HG03135 (cell line): ENCODE measurements around the gene TERT.
"Not testable (repeated sequence)": the region's sequence is repeated elsewhere in the genome, so short reads cannot be mapped to it uniquely, and the experiment has no call there.

Source experiments
- ATAC-seq: cut with Tn5 transposase; IDR thresholded peaks from one replicate; pipeline ENCODE4 v1.9.1; 2021; ENCODE audit warnings: mild to moderate bottlenecking, moderate library complexity; ENCODE audit not compliant: unreplicated experiment

TERT gene

DNA sequence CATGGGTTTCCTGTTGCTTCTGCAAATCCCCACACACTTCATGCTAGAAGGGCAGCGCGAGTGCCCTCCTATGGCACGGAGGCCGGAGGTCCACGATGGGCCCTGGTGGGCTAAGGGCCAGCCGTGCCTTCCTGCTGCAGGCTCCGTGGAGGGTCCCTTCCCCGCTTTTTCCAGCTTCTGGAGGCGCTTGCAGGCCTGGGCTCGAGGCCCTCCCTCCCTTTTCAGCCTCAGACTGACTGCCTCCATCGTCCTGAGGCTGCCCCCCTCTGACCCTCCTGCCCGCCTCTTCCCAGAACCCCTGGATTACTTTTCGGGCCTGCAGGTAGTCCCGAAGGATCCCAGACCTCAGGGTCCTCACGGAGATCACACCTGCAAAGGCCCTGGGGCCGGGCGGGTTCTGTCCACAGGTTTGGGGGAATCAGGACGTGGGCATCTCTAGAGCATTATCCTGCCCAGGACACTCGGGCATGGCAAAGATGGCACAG is 3.2 kb upstream of the TERT start:
- ATAC-seq = no peak

DNA sequence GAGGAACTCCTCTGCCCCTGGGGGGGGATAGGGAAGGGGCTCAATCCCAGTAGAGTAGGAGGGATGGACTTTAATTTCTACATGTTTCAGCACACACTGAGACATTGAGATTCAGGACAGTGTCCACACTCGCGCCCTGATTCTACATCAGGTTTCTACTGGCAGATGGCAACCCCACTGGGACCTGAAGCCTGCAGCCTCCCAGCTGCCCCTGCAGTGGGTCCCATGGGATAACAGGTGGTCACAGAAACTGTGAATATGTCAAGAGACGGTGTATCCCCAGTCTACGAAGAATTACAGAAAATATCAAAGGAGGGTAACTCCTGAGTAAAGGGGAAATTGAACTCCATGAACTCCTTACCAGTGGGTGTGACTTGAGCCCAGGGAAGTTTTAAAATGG is 2.4 kb upstream of the TERT start:
- no peak for ATAC-seq

DNA sequence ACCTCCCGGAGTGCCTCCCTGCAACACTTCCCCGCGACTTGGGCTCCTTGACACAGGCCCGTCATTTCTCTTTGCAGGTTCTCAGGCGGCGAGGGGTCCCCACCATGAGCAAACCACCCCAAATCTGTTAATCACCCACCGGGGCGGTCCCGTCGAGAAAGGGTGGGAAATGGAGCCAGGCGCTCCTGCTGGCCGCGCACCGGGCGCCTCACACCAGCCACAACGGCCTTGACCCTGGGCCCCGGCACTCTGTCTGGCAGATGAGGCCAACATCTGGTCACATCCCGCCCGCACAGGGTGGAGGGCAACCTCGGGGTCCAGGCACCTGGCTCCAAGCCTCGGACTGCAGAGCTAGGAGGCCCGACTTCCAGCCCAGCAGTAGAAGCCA is 776 bp upstream of the TERT start:
- ATAC-seq = no peak

DNA sequence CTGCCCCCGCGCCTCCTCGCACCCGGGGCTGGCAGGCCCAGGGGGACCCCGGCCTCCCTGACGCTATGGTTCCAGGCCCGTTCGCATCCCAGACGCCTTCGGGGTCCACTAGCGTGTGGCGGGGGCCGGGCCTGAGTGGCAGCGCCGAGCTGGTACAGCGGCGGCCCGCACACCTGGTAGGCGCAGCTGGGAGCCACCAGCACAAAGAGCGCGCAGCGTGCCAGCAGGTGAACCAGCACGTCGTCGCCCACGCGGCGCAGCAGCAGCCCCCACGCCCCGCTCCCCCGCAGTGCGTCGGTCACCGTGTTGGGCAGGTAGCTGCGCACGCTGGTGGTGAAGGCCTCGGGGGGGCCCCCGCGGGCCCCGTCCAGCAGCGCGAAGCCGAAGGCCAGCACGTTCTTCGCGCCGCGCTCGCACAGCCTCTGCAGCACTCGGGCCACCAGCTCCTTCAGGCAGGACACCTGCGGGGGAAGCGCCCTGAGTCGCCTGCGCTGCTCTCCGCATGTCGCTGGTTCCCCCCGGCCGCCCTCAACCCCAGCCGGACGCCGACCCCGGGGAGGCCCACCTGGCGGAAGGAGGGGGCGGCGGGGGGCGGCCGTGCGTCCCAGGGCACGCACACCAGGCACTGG is 548 bp downstream of the TERT start:
- ATAC-seq = no peak

DNA sequence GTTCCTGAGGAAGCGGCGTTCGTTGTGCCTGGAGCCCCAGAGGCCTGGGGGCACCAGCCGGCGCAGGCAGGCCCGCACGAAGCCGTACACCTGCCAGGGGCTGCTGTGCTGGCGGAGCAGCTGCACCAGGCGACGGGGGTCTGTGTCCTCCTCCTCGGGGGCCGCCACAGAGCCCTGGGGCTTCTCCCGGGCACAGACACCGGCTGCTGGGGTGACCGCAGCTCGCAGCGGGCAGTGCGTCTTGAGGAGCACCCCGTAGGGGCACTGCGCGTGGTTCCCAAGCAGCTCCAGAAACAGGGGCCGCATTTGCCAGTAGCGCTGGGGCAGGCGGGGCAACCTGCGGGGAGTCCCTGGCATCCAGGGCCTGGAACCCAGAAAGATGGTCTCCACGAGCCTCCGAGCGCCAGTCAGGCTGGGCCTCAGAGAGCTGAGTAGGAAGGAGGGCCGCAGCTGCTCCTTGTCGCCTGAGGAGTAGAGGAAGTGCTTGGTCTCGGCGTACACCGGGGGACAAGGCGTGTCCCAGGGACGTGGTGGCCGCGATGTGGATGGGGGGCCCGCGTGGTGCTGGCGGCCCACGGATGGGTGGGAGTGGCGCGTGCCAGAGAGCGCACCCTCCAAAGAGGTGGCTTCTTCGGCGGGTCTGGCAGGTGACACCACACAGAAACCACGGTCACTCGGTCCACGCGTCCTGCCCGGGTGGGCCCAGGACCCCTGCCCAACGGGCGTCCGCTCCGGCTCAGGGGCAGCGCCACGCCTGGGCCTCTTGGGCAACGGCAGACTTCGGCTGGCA is 1.3 kb downstream of the TERT start:
- ATAC-seq = no peak

DNA sequence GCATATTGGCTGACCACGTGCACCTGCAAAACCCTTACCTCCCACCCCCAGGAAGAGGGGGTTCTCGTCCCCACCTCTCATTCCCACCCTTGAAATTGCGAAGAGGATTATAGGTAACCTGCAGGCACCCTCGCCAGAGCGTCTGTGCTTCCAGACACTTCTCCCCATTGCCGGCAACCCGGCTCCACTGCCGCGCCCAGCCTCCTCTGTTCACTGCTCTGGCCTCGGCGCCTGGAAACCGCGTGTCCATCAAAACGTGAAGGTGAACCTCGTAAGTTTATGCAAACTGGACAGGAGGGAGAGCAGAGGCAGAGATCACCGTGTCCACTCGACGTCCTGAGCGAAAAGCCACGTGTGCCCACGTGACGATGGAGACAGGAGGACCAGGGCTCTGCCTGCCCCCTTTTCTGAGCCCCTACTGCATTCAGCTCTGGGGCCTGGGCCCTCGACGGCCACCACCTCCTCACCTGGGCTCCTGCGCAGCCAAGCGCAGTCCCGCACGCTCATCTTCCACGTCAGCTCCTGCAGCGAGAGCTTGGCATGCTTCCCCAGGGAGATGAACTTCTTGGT is 1.9 kb downstream of the TERT start:
- no peak for ATAC-seq

DNA sequence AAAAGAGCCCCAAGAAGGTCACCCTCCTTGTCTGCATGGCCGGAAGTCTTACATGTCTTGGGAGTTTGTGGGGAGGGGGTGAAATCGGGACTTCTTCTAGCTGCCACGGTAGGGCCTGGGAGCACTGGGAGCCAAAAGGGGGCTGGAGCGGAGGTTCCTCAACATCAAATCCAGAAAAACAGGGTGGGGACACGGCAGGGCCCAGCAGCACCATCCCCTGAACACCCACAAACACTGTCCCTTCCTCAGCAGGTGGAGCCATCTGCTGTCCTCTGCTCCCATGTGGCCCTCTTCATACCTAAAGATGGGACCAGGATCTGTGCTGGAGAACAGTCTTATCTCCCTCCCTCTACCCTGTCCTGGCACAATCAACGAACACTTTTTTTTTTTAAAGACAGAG is 2.7 kb downstream of the TERT start:
- no peak for ATAC-seq

DNA sequence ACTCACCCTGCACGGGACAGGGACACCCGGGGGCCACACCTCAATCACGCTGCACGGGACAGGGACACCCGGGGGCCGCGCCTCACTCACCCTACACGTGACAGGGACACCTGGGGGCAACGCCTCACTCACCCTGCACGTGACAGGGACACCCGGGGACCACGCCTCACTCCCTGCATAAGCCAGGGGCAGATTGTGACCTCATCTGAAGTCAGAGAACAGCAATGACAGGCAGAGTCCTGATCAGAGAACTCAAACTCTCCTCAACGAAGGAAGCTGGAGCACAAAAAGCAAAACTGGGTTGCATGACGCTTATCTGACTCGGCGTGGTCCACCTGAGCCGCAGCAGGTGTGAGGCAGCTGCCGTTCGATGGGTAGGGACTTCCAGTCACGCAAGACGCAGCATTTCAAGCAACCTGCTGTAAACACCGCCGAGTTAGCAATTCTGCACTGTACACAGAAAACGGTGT is 3.2 kb downstream of the TERT start:
- no peak for ATAC-seq

DNA sequence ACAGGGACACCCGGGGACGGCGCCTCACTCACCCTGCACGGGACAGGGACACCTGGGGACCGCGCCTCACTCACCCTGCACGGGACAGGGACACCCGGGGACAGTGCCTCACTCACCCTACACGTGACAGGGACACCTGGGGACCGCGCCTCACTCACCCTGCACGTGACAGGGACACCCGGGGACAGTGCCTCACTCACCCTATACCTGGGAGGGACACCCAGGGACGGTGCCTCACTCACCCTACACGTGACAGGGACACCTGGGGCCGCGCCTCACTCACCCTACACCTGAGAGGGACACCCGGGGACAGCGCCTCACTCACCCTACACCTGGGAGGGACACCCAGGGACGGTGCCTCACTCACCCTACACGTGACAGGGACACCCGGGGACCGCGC is 3.9 kb downstream of the TERT start:
- not testable (repeated sequence) for ATAC-seq

DNA sequence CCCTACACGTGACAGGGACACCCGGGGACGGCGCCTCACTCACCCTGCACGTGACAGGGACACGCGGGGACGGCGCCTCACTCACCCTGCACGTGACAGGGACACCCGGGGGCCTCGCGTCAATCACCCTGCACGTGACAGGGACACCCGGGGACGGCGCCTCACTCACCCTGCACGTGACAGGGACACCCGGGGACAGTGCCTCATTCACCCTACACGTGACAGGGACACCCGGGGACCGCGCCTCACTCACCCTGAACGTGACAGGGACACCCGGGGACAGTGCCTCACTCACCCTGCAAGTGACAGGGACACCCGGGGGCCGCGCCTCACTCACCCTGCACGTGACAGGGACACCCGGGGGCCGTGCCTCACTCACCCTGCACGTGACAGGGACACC is 5.3 kb downstream of the TERT start:
- not testable (repeated sequence) for ATAC-seq

DNA sequence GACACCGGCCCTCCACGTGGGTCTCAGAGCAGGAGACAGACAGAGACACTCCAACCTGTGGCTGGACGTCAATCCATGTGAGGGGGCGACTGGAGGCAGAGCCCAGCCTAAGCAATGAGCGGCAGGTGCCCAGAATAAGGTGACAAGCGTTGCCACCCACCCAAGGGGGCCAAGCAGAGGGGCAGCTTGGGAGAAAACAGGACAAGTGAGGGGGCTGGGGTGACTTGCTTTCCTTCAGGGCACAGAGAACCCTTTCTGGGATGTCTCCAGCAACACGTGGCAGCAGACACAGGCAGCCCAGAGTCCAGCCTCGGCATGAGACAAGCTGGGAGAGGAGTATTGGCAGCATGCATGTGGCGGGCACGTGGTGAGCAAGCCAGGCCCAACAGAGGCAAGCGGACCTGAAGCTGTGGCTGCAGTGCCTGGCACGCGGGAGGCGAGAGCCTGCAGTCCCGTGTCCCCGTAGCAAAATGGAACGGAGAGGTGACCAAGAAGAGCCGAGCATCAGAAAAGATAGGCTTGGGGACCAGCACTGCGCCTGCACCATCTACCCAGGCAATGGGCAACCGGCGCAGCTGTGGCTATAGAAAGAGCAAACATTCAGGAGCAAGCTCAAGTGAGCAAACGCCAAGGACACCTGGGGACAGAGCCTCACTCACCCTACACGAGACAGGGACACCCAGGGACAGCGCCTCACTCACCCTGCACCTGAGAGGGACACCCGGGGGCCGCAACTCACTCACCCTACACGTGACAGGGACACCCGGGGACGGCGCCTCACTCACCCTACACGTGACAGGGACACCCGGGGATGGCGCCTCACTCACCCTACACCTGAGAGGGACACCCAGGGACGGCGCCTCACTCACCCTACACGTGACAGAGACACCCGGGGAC is 6.2 kb downstream of the TERT start:
- no peak for ATAC-seq

DNA sequence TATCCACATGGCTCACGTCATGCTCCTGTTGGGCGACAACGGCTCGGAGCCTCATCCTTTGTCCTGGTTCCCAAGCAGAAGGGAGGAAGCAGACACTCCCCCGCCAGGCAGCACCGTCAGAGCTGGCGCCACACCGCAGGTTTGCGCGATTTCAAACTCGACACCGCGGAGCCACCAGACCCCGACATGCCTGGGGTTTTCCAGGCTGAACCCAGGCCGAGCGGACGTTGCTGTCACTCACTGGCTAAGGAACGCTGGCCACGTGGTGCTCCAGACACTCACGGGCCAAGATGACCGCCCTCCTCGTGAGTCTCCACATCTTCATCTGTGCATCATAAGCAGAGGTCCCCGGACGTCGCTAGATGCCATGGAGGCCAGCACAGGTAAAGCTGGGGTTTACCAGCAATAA is 9.0 kb downstream of the TERT start:
- no peak for ATAC-seq

DNA sequence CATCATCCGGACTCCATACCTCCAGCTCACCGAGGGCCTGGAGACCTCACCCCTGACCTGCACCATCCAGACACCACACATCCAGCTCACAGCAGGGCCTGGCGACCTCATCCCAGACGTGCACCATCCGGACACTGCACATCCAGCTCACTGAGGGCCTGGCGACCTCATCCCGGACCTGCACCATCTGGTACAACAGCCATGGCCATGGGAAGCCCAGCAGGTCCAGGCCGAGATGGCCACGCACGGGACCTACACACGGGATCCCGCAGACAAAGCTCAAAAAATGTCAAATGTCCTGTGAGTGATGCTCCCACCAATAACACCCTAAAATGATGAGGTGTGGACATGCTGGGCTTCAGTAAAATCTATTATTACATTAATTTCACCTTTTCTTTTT is 9.7 kb downstream of the TERT start:
- no peak for ATAC-seq

DNA sequence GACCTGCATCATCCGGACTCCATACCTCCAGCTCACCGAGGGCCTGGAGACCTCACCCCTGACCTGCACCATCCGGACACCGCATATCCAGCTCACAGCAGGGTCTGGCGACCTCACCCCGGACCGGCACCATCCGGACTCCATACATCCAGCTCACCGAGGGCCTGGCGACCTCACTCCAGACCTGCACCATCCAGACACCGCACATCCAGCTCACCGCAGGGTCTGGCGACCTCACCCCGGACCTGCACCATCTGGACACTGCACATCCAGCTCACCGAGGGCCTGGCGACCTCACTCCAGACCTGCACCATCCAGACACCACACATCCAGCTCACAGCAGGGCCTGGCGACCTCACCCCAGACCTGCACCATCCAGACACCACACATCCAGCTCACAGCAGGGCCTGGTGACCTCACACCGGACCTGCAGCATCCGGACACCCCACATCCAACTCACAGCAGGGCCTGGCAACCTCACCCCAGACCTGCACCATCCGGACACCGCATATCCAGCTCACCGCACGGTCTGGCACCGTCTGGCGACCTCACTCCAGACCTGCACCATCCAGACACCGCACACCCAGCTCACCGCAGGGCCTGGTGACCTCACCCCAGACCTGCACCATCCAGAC is 10.4 kb downstream of the TERT start:
- not testable (repeated sequence) for ATAC-seq

DNA sequence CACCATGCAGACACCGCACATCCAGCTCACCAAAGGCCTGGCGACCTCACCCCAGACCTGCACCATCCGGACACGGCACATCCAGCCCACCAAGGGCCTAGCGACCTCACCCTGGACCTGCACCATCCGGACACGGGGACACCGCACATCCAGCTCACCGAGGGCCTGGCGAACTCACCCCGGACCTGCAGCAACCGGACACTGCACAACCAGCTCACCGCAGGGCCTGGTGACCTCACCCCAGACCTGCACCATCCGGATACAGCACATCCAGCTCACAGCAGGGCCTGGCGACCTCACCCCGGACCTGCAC is 11.2 kb downstream of the TERT start:
- not testable (repeated sequence) for ATAC-seq

DNA sequence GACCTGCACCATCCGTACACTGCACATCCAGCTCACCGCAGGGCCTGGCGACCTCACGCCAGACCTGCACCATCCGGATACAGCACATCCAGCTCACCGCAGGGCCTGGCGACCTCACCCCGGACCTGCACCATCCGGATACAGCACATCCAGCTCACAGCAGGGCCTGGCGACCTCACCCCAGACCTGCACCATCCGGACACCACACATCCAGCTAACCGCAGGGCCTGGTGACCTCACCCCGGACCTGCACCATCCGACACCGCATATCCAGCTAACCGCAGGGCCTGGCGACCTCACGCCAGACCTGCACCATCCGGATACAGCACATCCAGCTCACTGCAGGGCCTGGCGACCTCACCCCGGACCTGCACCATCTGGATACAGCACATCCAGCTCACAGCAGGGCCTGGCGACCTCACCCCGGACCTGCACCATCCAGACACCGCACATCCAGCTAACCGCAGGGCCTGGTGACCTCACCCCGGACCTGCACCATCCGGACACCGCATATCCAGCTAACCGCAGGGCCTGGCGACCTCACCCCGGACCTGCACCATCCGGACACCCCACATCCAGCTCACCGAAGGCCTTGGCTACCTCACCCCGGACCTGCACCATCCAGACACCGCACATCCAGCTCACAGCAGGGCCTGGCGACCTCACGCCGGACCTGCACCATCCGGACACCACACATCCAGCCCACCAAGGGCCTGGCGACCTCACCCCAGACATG is 11.7 kb downstream of the TERT start:
- ATAC-seq = not testable (repeated sequence)

DNA sequence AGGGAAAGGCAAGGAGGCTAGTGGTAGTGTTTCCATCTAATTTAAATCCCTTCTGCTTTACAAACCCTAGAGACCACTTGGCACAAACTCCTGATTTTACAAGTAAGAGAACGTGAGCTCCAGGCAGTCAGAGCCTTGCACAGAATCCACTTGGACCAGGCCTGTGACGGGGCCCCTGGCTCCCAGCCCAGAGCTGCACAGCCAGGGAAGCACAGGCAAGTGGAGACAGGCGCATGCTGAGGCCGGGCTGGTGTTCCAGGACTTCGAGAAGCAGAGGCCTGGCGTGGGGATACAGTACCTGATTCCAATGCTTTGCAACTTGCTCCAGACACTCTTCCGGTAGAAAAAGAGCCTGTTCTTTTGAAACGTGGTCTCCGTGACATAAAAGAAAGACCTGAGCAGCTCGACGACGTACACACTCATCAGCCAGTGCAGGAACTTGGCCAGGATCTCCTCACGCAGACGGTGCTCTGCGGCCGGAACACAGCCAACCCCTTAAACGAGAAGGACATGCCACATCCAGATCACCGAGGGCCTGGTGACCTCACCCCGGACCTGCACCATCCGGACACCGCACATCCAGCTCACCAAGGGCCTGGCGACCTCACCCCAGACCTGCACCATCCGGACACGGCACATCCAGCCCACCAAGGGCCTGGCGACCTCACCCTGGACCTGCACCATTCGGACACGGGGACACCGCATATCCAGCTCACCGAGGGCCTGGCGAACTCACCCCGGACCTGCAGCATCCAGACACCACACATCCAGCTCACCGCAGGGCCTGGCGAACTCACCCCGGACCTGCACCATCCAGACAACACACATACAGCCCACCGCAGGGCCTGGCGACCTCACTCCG is 12.5 kb downstream of the TERT start:
- no peak for ATAC-seq

DNA sequence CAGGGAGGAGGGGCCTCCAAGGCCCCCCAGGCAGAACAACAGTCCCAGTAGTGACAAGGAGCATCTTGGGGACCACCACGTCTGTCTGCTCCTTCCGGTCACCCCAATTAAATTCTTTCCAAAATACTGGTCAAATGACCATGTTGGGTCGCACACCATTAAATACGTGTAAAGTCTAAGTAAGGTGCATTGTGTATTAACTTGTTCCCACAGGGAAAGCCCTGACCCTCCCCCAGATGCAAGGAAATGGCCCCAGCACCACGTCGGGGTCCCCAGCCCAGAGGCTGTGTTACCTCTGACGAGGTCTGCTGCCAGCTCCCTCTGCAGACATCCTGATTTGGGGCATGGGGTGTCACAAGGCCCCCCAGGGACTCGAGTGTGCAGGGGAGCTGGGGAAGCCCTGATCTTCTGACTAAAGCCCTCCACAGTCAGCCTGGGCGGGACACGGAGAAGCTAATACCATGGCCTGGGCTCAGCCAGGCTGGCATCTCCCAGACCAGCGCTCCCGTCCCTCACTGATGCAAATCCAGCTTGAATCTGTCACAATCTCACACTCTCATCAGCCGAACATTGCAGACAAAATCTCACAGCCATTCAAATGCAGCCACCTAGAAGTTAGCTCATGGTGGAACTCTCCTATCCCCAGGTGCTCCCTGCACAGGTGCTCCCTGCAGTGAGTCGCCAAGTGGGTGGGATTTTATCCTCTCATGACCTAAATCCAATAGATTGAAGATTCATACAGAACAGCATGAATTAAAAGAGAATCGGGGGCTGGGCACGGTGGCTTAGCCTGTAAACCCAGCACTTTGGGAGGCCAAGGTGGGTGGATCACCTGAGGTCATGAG is 13.6 kb downstream of the TERT start:
- ATAC-seq = no peak
